ENCODE measurements around the gene GREB1L.
"Not testable (repeated sequence)": the region's sequence is repeated elsewhere in the genome, so short reads cannot be mapped to it uniquely, and the experiment has no call there.

GREB1L gene

GRCh38 chr18:21363348-21363747, 121.3 kb downstream of the GREB1L start:
- H3K36me3 ChIP-seq (ENCODE audit: control insufficient read depth, insufficient read depth, low read length), result no peaks in the 10 kb centered on the region
- H3K27me3 ChIP-seq (ENCODE audit: control insufficient read depth, insufficient read depth, low read length), result no peaks in the 10 kb centered on the region
- peaks cover 59% of the 10 kb centered on the region for H3K4me1 ChIP-seq (ENCODE audit: control insufficient read depth, insufficient read depth, low read length)
- no peak overlapping the region for H3K9ac ChIP-seq (ENCODE audit: low read depth, low read length)
- no peak overlapping the region for H3K27ac ChIP-seq (ENCODE audit: low read depth, low read length)
- no peak overlapping the region for H3K4me3 ChIP-seq (ENCODE audit: low read depth, low read length)
- no peaks in the 10 kb centered on the region for H3K9me3 ChIP-seq (ENCODE audit: control insufficient read depth, insufficient read depth, low read length)

GRCh38 chr18:21364471-21364870, 122.4 kb downstream of the GREB1L start:
- Histone ChIP-seq H3K9me3 (ENCODE audit: control insufficient read depth, insufficient read depth, low read length) (no peaks in the 10 kb centered on the region), H3K9ac (ENCODE audit: low read depth, low read length) (no peak overlapping the region), H3K4me3 (ENCODE audit: low read depth, low read length) (no peak overlapping the region), H3K27ac (ENCODE audit: low read depth, low read length) (no peak overlapping the region), H3K4me1 (ENCODE audit: control insufficient read depth, insufficient read depth, low read length) (peaks cover 69% of the 10 kb centered on the region), H3K27me3 (ENCODE audit: control insufficient read depth, insufficient read depth, low read length) (no peaks in the 10 kb centered on the region), H3K36me3 (ENCODE audit: control insufficient read depth, insufficient read depth, low read length) (no peaks in the 10 kb centered on the region)

GRCh38 chr18:21366896-21367295, 124.9 kb downstream of the GREB1L start:
- Histone ChIP-seq H3K4me1 (ENCODE audit: control insufficient read depth, insufficient read depth, low read length) (peaks cover 55% of the 10 kb centered on the region), H3K36me3 (ENCODE audit: control insufficient read depth, insufficient read depth, low read length) (no peaks in the 10 kb centered on the region), H3K4me3 (ENCODE audit: low read depth, low read length) (0 out of 2 replicates have a peak overlapping the region, but pooled peaks have one; percentile 9), H3K27ac (ENCODE audit: low read depth, low read length) (peak overlapping the region; percentile 88), H3K27me3 (ENCODE audit: control insufficient read depth, insufficient read depth, low read length) (no peaks in the 10 kb centered on the region), H3K9ac (ENCODE audit: low read depth, low read length) (peak overlapping the region; percentile 36; the same call in 1 of the 2 replicates), H3K9me3 (ENCODE audit: control insufficient read depth, insufficient read depth, low read length) (no peaks in the 10 kb centered on the region)

GRCh38 chr18:21369146-21369545, 127.1 kb downstream of the GREB1L start:
- H3K4me1 ChIP-seq (ENCODE audit: control insufficient read depth, insufficient read depth, low read length), result peaks cover 38% of the 10 kb centered on the region
- H3K4me3 ChIP-seq (ENCODE audit: low read depth, low read length), result no peak overlapping the region
- no peaks in the 10 kb centered on the region for H3K36me3 ChIP-seq (ENCODE audit: control insufficient read depth, insufficient read depth, low read length)
- no peaks in the 10 kb centered on the region for H3K9me3 ChIP-seq (ENCODE audit: control insufficient read depth, insufficient read depth, low read length)
- H3K27ac ChIP-seq (ENCODE audit: low read depth, low read length), result no peak overlapping the region
- no peak overlapping the region for H3K9ac ChIP-seq (ENCODE audit: low read depth, low read length)
- H3K27me3 ChIP-seq (ENCODE audit: control insufficient read depth, insufficient read depth, low read length), result no peaks in the 10 kb centered on the region

- peaks cover 33% of the 10 kb centered on the region for H3K4me1 ChIP-seq (ENCODE audit: control insufficient read depth, insufficient read depth, low read length)
- H3K9me3 ChIP-seq (ENCODE audit: control insufficient read depth, insufficient read depth, low read length); H3K36me3 ChIP-seq (ENCODE audit: control insufficient read depth, insufficient read depth, low read length); H3K4me3 ChIP-seq (ENCODE audit: low read depth, low read length); H3K27me3 ChIP-seq (ENCODE audit: control insufficient read depth, insufficient read depth, low read length); H3K9ac ChIP-seq (ENCODE audit: low read depth, low read length); H3K27ac ChIP-seq (ENCODE audit: low read depth, low read length): not testable (repeated sequence)
Observed at GRCh38 chr18:21369597-21369996, 127.6 kb downstream of the GREB1L start.

GRCh38 chr18:21383031-21383430, 141.0 kb downstream of the GREB1L start:
- Histone ChIP-seq H3K27ac (ENCODE audit: low read depth, low read length) (no peak overlapping the region), H3K9me3 (ENCODE audit: control insufficient read depth, insufficient read depth, low read length) (no peaks in the 10 kb centered on the region), H3K36me3 (ENCODE audit: control insufficient read depth, insufficient read depth, low read length) (no peaks in the 10 kb centered on the region), H3K9ac (ENCODE audit: low read depth, low read length) (no peak overlapping the region), H3K4me3 (ENCODE audit: low read depth, low read length) (no peak overlapping the region), H3K27me3 (ENCODE audit: control insufficient read depth, insufficient read depth, low read length) (peaks cover 75% of the 10 kb centered on the region), H3K4me1 (ENCODE audit: control insufficient read depth, insufficient read depth, low read length) (peaks cover 11% of the 10 kb centered on the region)

GRCh38 chr18:21386523-21387240, 144.7 kb downstream of the GREB1L start:
- Histone ChIP-seq H3K4me1 (ENCODE audit: control insufficient read depth, insufficient read depth, low read length) (peaks cover 16% of the 10 kb centered on the region), H3K4me3 (ENCODE audit: low read depth, low read length) (no peak overlapping the region), H3K36me3 (ENCODE audit: control insufficient read depth, insufficient read depth, low read length) (no peaks in the 10 kb centered on the region), H3K9ac (ENCODE audit: low read depth, low read length) (no peak overlapping the region), H3K27ac (ENCODE audit: low read depth, low read length) (peak overlapping the region; percentile 85), H3K9me3 (ENCODE audit: control insufficient read depth, insufficient read depth, low read length) (no peaks in the 10 kb centered on the region), H3K27me3 (ENCODE audit: control insufficient read depth, insufficient read depth, low read length) (peaks cover 93% of the 10 kb centered on the region)

GRCh38 chr18:21387886-21388285, 145.9 kb downstream of the GREB1L start:
- peaks cover 16% of the 10 kb centered on the region for H3K4me1 ChIP-seq (ENCODE audit: control insufficient read depth, insufficient read depth, low read length)
- no peak overlapping the region for H3K4me3 ChIP-seq (ENCODE audit: low read depth, low read length)
- H3K27me3 ChIP-seq (ENCODE audit: control insufficient read depth, insufficient read depth, low read length), result peaks cover 82% of the 10 kb centered on the region
- H3K27ac ChIP-seq (ENCODE audit: low read depth, low read length), result no peak overlapping the region
- no peak overlapping the region for H3K9ac ChIP-seq (ENCODE audit: low read depth, low read length)
- H3K9me3 ChIP-seq (ENCODE audit: control insufficient read depth, insufficient read depth, low read length), result no peaks in the 10 kb centered on the region
- H3K36me3 ChIP-seq (ENCODE audit: control insufficient read depth, insufficient read depth, low read length), result no peaks in the 10 kb centered on the region

GRCh38 chr18:21389283-21389682, 147.3 kb downstream of the GREB1L start:
- Histone ChIP-seq H3K9ac (ENCODE audit: low read depth, low read length) (no peak overlapping the region), H3K27ac (ENCODE audit: low read depth, low read length) (no peak overlapping the region), H3K9me3 (ENCODE audit: control insufficient read depth, insufficient read depth, low read length) (no peaks in the 10 kb centered on the region), H3K4me3 (ENCODE audit: low read depth, low read length) (no peak overlapping the region), H3K4me1 (ENCODE audit: control insufficient read depth, insufficient read depth, low read length) (peaks cover 16% of the 10 kb centered on the region), H3K27me3 (ENCODE audit: control insufficient read depth, insufficient read depth, low read length) (peaks cover 79% of the 10 kb centered on the region), H3K36me3 (ENCODE audit: control insufficient read depth, insufficient read depth, low read length) (no peaks in the 10 kb centered on the region)

- no peak overlapping the region for H3K9ac ChIP-seq (ENCODE audit: low read depth, low read length)
- peaks cover 16% of the 10 kb centered on the region for H3K4me1 ChIP-seq (ENCODE audit: control insufficient read depth, insufficient read depth, low read length)
- H3K36me3 ChIP-seq (ENCODE audit: control insufficient read depth, insufficient read depth, low read length), result no peaks in the 10 kb centered on the region
- H3K27me3 ChIP-seq (ENCODE audit: control insufficient read depth, insufficient read depth, low read length), result peaks cover 76% of the 10 kb centered on the region
- H3K27ac ChIP-seq (ENCODE audit: low read depth, low read length), result no peak overlapping the region
- no peaks in the 10 kb centered on the region for H3K9me3 ChIP-seq (ENCODE audit: control insufficient read depth, insufficient read depth, low read length)
- no peak overlapping the region for H3K4me3 ChIP-seq (ENCODE audit: low read depth, low read length)
Observed at GRCh38 chr18:21389903-21390302, 147.9 kb downstream of the GREB1L start.

- Histone ChIP-seq H3K4me3 (ENCODE audit: low read depth, low read length) (no peak overlapping the region), H3K27ac (ENCODE audit: low read depth, low read length) (no peak overlapping the region), H3K9ac (ENCODE audit: low read depth, low read length) (no peak overlapping the region), H3K27me3 (ENCODE audit: control insufficient read depth, insufficient read depth, low read length) (peaks cover 64% of the 10 kb centered on the region), H3K4me1 (ENCODE audit: control insufficient read depth, insufficient read depth, low read length) (peaks cover 16% of the 10 kb centered on the region), H3K36me3 (ENCODE audit: control insufficient read depth, insufficient read depth, low read length) (no peaks in the 10 kb centered on the region), H3K9me3 (ENCODE audit: control insufficient read depth, insufficient read depth, low read length) (no peaks in the 10 kb centered on the region)
Observed at GRCh38 chr18:21391074-21391673, 149.1 kb downstream of the GREB1L start.
